ENCODE results near the gene ARHGAP44.

The ARHGAP44 gene

DNA sequence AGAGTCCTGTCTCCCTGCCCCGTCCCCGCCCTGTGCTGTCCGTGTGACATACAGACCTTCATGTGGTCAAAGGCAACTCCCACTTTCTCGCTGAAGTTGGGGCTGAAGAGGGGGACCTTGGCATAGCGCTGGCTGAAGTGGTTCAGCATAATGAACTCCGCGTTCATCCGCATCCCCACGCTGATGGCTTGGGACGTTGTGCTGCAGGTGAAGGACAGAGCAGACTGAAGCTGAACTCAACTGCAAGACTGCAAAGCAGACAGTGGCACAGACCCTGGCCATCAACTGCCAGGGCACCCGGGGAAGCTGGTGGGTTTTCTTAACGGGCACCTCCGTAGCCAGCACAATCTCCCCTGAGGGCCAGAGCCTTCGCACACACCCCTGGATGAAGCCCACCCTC, 204.3 kb downstream of the ARHGAP44 start:
- TF ChIP-seq, protein P1, sequence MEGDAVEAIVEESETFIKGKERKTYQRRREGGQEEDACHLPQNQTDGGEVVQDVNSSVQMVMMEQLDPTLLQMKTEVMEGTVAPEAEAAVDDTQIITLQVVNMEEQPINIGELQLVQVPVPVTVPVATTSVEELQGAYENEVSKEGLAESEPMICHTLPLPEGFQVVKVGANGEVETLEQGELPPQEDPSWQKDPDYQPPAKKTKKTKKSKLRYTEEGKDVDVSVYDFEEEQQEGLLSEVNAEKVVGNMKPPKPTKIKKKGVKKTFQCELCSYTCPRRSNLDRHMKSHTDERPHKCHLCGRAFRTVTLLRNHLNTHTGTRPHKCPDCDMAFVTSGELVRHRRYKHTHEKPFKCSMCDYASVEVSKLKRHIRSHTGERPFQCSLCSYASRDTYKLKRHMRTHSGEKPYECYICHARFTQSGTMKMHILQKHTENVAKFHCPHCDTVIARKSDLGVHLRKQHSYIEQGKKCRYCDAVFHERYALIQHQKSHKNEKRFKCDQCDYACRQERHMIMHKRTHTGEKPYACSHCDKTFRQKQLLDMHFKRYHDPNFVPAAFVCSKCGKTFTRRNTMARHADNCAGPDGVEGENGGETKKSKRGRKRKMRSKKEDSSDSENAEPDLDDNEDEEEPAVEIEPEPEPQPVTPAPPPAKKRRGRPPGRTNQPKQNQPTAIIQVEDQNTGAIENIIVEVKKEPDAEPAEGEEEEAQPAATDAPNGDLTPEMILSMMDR (IDR thresholded peaks at IDR 0.05; ENCODE audit: control insufficient read depth, insufficient read depth, low read depth, low read length, missing control alignments), result no peak
- no peak for DNase-seq (ENCODE audit: low read depth)
- H3K4me3 ChIP-seq (ENCODE audit: control insufficient read depth, low read depth, low read length), result no peak overlapping the region

DNA sequence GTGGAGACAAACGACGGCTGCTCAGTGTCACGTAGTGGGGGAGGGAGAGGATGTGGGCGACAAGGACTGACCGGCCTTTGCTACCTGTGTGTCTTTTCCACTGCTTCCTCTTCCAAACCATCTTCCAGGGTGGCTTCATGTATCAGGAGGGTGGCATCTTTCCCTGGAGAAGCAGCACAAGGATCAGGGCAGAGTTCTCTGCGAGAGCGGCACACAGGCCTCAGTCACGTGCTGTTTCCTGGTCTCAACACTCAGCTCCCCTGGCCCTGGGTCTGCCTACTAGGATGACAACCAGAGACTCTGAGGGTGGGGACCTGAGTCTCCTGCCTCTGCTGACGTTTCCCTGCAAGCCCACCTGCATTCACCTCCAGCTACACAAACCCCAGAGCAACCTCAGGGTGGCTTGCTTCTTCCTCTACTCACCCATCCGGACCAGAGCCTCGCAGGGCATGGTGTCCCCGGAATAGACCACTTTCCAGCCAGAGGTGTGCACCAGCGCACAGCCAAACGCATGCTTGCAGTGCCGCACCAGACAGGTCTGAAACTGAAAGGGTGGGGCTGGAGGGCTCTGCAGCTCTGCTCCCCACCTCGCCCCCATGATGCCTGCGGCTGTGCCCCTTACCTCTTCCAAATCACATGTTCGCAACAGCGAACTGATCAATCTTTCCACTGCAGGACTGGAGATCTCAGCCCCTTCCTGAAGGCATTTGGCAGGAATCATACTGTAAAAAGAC, 205.2 kb downstream of the ARHGAP44 start:
- DNase-seq (ENCODE audit: low read depth), result no peak
- TF ChIP-seq, protein P1 (IDR thresholded peaks at IDR 0.05; ENCODE audit: control insufficient read depth, insufficient read depth, low read depth, low read length, missing control alignments), result no peak
- H3K4me3 ChIP-seq (ENCODE audit: control insufficient read depth, low read depth, low read length), result no peak overlapping the region

DNA sequence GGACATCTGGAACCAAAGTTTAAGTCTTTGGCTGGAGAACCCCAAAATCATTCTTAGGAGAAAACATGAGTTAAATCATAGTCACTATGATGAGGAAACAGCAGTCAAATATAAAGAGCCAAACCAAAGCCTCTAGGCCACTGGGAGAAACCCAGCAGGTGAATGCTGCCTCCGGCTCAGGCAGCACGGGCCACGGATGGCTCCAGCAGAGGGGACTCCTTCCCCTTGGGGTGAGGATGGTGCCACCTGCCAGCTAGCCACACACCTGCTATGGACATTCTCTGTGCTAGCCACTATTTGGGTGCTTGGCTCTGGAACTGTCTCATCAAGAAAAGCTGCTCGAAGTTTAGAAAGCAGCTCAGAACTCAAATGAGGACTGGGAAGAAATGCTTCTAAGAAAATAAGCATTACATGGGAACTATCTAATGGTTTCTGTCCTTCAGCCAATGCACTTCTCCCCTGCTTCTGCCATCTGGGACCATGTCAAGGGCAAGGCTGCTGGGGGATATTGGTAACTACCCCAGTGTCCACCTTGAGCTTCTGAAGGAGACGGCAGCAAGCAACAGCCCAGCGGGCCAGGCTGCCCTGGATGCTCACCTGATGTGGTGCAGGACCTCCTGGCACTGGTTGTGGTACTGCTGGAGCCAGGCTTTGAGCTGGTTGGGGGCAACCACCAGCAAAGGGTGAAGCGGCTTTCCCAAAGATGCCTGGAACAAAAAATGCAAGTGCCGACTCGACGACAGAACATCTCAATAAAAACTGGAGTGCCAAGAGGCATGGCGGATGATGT, 206.0 kb downstream of the ARHGAP44 start:
- DNase-seq (ENCODE audit: low read depth), result no peak
- H3K4me3 ChIP-seq (ENCODE audit: control insufficient read depth, low read depth, low read length), result no peak overlapping the region
- TF ChIP-seq, protein P1 (IDR thresholded peaks at IDR 0.05; ENCODE audit: control insufficient read depth, insufficient read depth, low read depth, low read length, missing control alignments), result no peak

DNA sequence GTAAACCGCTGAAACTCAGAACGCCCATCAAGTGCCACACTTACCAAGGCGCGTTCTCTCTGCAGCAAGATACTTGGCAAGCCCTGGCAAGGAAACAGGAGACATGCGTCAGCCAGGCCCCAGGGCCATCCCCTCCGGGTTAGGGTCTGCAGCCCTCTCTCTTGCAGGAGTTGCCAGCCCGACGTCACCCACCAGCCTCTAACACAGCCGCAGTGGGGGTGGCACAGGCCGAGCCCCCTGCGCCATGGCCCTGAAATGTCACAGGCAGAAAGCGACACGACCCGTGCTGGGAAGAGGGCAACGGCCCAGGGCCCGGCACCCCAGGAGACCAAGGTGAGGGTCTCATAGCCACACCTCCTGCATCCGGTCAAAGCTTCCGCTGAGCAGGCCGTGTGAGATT, 206.6 kb downstream of the ARHGAP44 start:
- DNase-seq (ENCODE audit: low read depth), result no peak
- TF ChIP-seq, protein P1 (IDR thresholded peaks at IDR 0.05; ENCODE audit: control insufficient read depth, insufficient read depth, low read depth, low read length, missing control alignments), result no peak

DNA sequence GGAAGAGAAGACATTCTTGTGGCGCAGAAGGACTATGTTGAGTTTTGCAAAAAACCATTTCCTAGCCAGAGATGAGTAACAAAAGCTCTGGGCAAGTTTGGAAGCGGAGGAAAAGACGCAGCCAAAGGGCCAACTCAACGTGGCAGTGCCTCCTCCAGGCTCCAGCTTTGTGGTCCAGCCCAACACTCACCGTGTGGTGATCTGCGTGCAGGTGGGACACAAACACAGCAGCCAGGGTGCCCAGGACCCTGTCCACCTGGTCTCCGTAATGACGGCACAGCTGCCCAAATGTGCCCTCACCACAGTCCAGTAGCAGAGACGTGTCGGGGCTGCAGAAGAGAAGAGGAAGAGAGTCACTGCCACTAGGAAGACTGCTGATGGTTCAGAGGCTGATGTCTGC, 207.1 kb downstream of the ARHGAP44 start:
- TF ChIP-seq, protein P1 (IDR thresholded peaks at IDR 0.05; ENCODE audit: control insufficient read depth, insufficient read depth, low read depth, low read length, missing control alignments), result no peak
- no peak overlapping the region for H3K4me3 ChIP-seq (ENCODE audit: control insufficient read depth, low read depth, low read length)
- DNase-seq (ENCODE audit: low read depth), result no peak

More for the DNA sequence above, 206.6 kb downstream of the ARHGAP44 start:
- H3K4me3 ChIP-seq (ENCODE audit: control insufficient read depth, low read depth, low read length), result no peak overlapping the region

DNA sequence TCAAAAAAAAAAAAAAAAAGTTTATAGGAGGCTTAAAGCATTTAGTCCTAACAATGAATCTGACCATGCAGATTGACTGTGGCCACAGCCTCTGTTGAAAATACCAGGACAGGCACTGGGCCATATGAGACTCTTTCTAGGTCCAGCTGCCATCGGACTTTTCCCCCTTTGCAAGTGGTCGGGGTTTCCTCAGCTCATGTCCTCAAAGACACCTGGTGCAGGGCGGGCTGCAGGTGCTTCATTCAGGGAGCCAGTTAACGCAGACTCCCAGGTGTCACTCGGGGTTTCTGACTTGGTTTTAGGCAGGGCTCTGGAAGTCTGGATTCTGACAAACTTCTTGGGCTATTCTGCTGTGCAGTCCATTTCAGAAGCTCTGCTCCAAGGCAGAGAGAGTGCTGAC, 207.6 kb downstream of the ARHGAP44 start:
- no peak overlapping the region for H3K4me3 ChIP-seq (ENCODE audit: control insufficient read depth, low read depth, low read length)
- TF ChIP-seq, protein P1 (IDR thresholded peaks at IDR 0.05; ENCODE audit: control insufficient read depth, insufficient read depth, low read depth, low read length, missing control alignments), result no peak
- no peak for DNase-seq (ENCODE audit: low read depth)
